GM19372 (cell line): ENCODE measurements around the gene CPO.

Experiments used
- ATAC-seq: cut with Tn5 transposase; IDR thresholded peaks from one replicate; pipeline ENCODE4 v1.9.1; 2021; ENCODE audit warnings: mild to moderate bottlenecking, low read depth, moderate library complexity; ENCODE audit not compliant: unreplicated experiment

Gene CPO

GRCh38 chr2:207008105-207008990 is 69.0 kb downstream of the CPO start:
- no peak for ATAC-seq

- no peak for ATAC-seq
Measured at GRCh38 chr2:207012461-207012860, 73.1 kb downstream of the CPO start.

DNA sequence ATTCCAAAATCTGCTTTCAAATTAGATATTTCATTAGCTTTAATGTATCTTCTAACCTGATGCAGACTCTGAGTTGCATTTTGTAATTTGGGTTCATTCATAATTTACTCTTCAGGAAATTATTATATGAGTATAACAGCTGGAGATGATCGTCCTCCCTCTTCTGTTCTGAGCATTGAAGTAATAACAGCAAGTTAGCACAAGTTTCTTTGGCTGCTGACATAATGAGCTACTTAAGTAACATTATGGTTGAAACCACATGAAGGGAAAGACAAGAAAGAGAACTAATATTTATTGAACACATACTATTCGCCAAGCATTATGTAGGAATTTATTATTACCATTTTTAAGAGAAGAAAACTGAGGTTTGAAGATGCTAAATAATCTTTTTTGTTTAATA is 75.1 kb downstream of the CPO start:
- no peak for ATAC-seq

DNA sequence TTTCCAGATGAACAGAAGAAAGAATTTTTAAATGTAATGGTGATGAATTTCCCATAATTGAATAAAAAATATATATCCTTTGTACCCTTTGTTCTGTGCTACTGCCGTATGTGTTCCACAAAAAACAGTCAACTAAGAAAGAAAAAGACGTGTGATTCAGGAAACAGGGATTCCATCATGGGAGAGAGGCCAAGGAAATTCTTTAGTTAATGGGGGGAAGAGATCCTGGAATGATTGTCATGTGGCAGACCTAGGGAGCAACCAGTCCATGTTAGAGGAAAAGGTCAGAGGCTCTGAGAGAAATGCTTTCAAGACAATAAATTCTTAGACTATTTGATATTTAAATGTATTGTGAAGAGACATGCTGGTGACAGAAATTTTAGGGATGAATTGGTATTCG is 76.6 kb downstream of the CPO start:
- ATAC-seq, result no peak
